HEK293 (cell line): ENCODE data around the gene FCHO1.

ENCODE experiments used
- CTCF ChIA-PET: fragments of 350-600 bp; formaldehyde crosslinking; extraction: SDS; loops from one replicate; lab custom pipeline; 2021; ENCODE audit warnings: antibody characterized with exemption; lab: Yijun Ruan, JAX
- POLR2A ChIA-PET: fragments of 300-600 bp; formaldehyde crosslinking; extraction: SDS; loops from one replicate; lab custom pipeline; 2020; ENCODE audit warnings: antibody characterized with exemption, inconsistent platforms; lab: Yijun Ruan, JAX
- H3K27ac ChIP-seq: fragments of 200-500 bp; sonication (Bioruptor generic); 2 replicates; pipeline ENCODE4 v1.5.1; 2014; ENCODE audit warnings: low read depth, low read length, control low read depth, inconsistent platforms; ENCODE audit errors: extremely low read depth
- H3K36me3 ChIP-seq, 2 experiments: fragments of 200-500 bp in 1 of 2; sonication (Bioruptor generic) in 1 of 2; 1 replicate in 1 of 2; 2 replicates in 1 of 2; pipeline ENCODE4 v1.5.1; 2014 to 2017; ENCODE audit warnings: inconsistent platforms in 2 of 2, low read length in 2 of 2; ENCODE audit not compliant: control insufficient read depth in 2 of 2, insufficient read depth in 1 of 2
- H3K4me1 ChIP-seq: fragments of 200-500 bp; sonication (Bioruptor generic); 2 replicates; pipeline ENCODE4 v1.5.1; 2014; ENCODE audit warnings: mild to moderate bottlenecking, low read length, inconsistent platforms; ENCODE audit not compliant: control insufficient read depth, insufficient read depth
- H3K4me3 ChIP-seq: 2 replicates; pipeline ENCODE4 v1.5.1; 2011; ENCODE audit warnings: low read depth, mild to moderate bottlenecking, control low read depth, low read length, moderate library complexity
- H3K9me3 ChIP-seq: fragments of 200-500 bp; sonication (Bioruptor generic); 2 replicates; pipeline ENCODE4 v1.5.1; 2014; ENCODE audit warnings: low read depth, low read length, inconsistent platforms; ENCODE audit not compliant: control insufficient read depth, insufficient read depth
- PRDM1 ChIP-seq: fragments of 450-650 bp; formaldehyde crosslinking; IDR thresholded peaks from 2 replicates; pipeline ENCODE4; 2016; ENCODE audit warnings: missing biosample characterization, missing genetic modification characterization
- SP2 ChIP-seq: fragments of 450-650 bp; formaldehyde crosslinking; IDR thresholded peaks from 2 replicates; pipeline ENCODE4 v1.5.1; 2016; ENCODE audit warnings: missing biosample characterization, missing genetic modification characterization
- TCF7L2 ChIP-seq: IDR thresholded peaks from 2 replicates; pipeline ENCODE4 v1.6.1; 2011; ENCODE audit warnings: low read depth, mild to moderate bottlenecking, inconsistent platforms, low read length, moderate library complexity, borderline replicate concordance
- ZBTB8A ChIP-seq: fragments of 450-650 bp; formaldehyde crosslinking; IDR thresholded peaks from 2 replicates; pipeline ENCODE4 v1.5.1; 2016; ENCODE audit warnings: missing biosample characterization, missing genetic modification characterization
- ZNF157 ChIP-seq: fragments of 450-650 bp; formaldehyde crosslinking; IDR thresholded peaks from 2 replicates; pipeline ENCODE4 v1.5.1; 2016; ENCODE audit warnings: missing biosample characterization, missing genetic modification characterization
- ZNF2 ChIP-seq: fragments of 450-650 bp; formaldehyde crosslinking; IDR thresholded peaks from 2 replicates; pipeline ENCODE4 v1.5.1; 2016; ENCODE audit warnings: missing biosample characterization, missing genetic modification characterization
- ZNF214 ChIP-seq: fragments of 450-650 bp; formaldehyde crosslinking; IDR thresholded peaks from 2 replicates; pipeline ENCODE4 v1.5.1; 2017; ENCODE audit warnings: missing biosample characterization, mild to moderate bottlenecking, missing genetic modification characterization, borderline replicate concordance
- ZNF24 ChIP-seq: fragments of 450-650 bp; formaldehyde crosslinking; IDR thresholded peaks from 2 replicates; pipeline ENCODE4 v1.5.1; 2016; ENCODE audit warnings: missing biosample characterization, missing genetic modification characterization
- ZNF266 ChIP-seq: fragments of 450-650 bp; formaldehyde crosslinking; IDR thresholded peaks from 2 replicates; pipeline ENCODE4 v1.5.1; 2016; ENCODE audit warnings: missing biosample characterization, missing genetic modification characterization, low read depth
- ZNF394 ChIP-seq: fragments of 450-650 bp; formaldehyde crosslinking; IDR thresholded peaks from 2 replicates; pipeline ENCODE4 v1.5.1; 2016; ENCODE audit warnings: missing biosample characterization, missing genetic modification characterization, mild to moderate bottlenecking, moderate library complexity, borderline replicate concordance
- ZNF426 ChIP-seq: fragments of 450-650 bp; formaldehyde crosslinking; IDR thresholded peaks from 2 replicates; pipeline ENCODE4 v1.5.1; 2017; ENCODE audit warnings: missing biosample characterization, missing genetic modification characterization, mild to moderate bottlenecking, inconsistent platforms, moderate library complexity
- ZNF544 ChIP-seq: fragments of 450-650 bp; formaldehyde crosslinking; IDR thresholded peaks from 2 replicates; pipeline ENCODE4 v1.5.0; 2017; ENCODE audit warnings: missing biosample characterization, missing genetic modification characterization
- ZNF600 ChIP-seq: fragments of 450-650 bp; formaldehyde crosslinking; IDR thresholded peaks from 2 replicates; pipeline ENCODE4 v1.5.1; 2016; ENCODE audit warnings: missing biosample characterization, missing genetic modification characterization
- ZNF654 ChIP-seq: fragments of 450-650 bp; formaldehyde crosslinking; IDR thresholded peaks from 2 replicates; pipeline ENCODE4 v1.5.1; 2016; ENCODE audit warnings: low read depth, missing biosample characterization, missing genetic modification characterization
- ZNF660 ChIP-seq: fragments of 450-650 bp; IDR thresholded peaks from 2 replicates; pipeline ENCODE4 v1.5.1; 2018; ENCODE audit warnings: missing biosample characterization, mild to moderate bottlenecking, missing genetic modification characterization
- ZNF664 ChIP-seq: fragments of 450-650 bp; formaldehyde crosslinking; IDR thresholded peaks from 2 replicates; pipeline ENCODE4 v1.5.1; 2016; ENCODE audit warnings: missing biosample characterization, missing genetic modification characterization
- ZNF76 ChIP-seq: fragments of 450-650 bp; formaldehyde crosslinking; IDR thresholded peaks from 2 replicates; pipeline ENCODE4; 2016; ENCODE audit warnings: low read depth, missing biosample characterization, missing genetic modification characterization, borderline replicate concordance
- ZNF777 ChIP-seq: fragments of 450-650 bp; formaldehyde crosslinking; IDR thresholded peaks from 2 replicates; pipeline ENCODE4 v1.5.1; 2017; ENCODE audit warnings: missing biosample characterization, missing genetic modification characterization, borderline replicate concordance
- ZXDB ChIP-seq: fragments of 450-650 bp; formaldehyde crosslinking; IDR thresholded peaks from 2 replicates; pipeline ENCODE4 v1.5.1; 2016; ENCODE audit warnings: missing biosample characterization, missing genetic modification characterization
- TF ChIP-seq, protein P1 (sequence below): fragments of 450-650 bp; formaldehyde crosslinking; conservative IDR thresholded peaks from 2 replicates; pipeline ENCODE4 v1.5.1; 2016; ENCODE audit warnings: low read depth, missing biosample characterization, missing genetic modification characterization
- TF ChIP-seq, protein P2 (sequence below): fragments of 450-650 bp; formaldehyde crosslinking; IDR thresholded peaks from 2 replicates; pipeline ENCODE4 v1.5.1; 2016; ENCODE audit warnings: missing biosample characterization, missing genetic modification characterization
- TF ChIP-seq, protein P3 (sequence below): IDR thresholded peaks from 2 replicates; pipeline ENCODE4 v1.6.1; 2011; ENCODE audit warnings: mild to moderate bottlenecking, low read depth, low read length, borderline replicate concordance
- TF ChIP-seq, protein P4 (sequence below): fragments of 450-650 bp; formaldehyde crosslinking; IDR thresholded peaks from 2 replicates; pipeline ENCODE4 v1.5.1; 2016; ENCODE audit warnings: missing biosample characterization, missing genetic modification characterization, borderline replicate concordance

FCHO1 gene

DNA sequence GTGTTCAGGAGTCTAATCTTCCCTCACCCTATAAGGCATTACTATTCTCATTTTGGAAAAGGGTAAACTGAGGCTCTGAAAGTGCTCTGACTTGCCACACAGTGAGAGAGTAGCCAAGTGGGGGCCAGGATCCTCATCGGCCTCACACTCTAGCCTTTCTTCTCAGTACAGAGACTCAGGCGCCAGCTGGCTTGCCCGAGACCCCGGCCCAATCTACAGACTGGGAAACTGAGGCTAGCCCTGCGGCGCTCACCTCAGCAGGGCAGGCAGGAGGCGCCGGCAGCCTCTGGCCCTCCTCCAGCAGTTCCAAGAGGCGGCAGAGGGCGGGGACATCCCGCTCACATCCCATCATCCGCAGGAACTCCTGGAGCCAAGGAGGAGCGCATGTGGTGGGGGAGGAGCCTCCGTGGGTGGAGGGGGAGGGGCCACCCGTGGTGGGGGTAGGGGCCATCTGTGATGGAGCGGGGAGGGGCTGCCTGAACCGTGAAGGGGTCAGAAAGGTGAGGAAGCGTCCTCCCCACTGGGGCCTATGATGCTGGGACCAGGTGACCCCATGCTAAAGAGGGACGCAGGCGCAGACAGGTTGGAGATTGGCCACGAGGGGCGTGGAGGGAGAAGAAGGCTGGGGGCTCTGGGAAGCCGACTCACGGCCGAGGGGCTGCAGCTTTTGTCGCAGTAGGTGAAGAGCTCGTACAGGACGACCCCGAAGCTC is 78.7 kb downstream of the FCHO1 start:
- Histone ChIP-seq H3K9me3 (no peaks in the 10 kb centered on the region), H3K4me1 (no peaks in the 10 kb centered on the region), H3K36me3 (no peaks in the 10 kb centered on the region), H3K27ac (no peak overlapping the region; the same call in 1 of the 2 replicates), H3K4me3 (peak overlapping the region; percentile 40)
- CTCF ChIA-PET: interaction anchor here (0.6 to 1.3 kb wide), 4 partner anchors 10 to 556 kb away, joined by 3 to 4 read pairs (median 3); partner anchors contain the start of genes GDF15 and RPL18A
- POLR2A ChIA-PET: interaction anchor here (0.6 to 1.6 kb wide), 8 partner anchors 9 to 491 kb away, joined by 3 to 13 read pairs (median 4); partner anchors contain the start of genes B3GNT3, CCDC124, RPL18A and SLC27A1
- TF ChIP-seq ZNF24 (tag by site-specific recombination): no peak
- TF ChIP-seq, protein P1, sequence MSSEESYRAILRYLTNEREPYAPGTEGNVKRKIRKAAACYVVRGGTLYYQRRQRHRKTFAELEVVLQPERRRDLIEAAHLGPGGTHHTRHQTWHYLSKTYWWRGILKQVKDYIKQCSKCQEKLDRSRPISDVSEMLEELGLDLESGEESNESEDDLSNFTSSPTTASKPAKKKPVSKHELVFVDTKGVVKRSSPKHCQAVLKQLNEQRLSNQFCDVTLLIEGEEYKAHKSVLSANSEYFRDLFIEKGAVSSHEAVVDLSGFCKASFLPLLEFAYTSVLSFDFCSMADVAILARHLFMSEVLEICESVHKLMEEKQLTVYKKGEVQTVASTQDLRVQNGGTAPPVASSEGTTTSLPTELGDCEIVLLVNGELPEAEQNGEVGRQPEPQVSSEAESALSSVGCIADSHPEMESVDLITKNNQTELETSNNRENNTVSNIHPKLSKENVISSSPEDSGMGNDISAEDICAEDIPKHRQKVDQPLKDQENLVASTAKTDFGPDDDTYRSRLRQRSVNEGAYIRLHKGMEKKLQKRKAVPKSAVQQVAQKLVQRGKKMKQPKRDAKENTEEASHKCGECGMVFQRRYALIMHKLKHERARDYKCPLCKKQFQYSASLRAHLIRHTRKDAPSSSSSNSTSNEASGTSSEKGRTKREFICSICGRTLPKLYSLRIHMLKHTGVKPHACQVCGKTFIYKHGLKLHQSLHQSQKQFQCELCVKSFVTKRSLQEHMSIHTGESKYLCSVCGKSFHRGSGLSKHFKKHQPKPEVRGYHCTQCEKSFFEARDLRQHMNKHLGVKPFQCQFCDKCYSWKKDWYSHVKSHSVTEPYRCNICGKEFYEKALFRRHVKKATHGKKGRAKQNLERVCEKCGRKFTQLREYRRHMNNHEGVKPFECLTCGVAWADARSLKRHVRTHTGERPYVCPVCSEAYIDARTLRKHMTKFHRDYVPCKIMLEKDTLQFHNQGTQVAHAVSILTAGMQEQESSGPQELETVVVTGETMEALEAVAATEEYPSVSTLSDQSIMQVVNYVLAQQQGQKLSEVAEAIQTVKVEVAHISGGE: no peak
- TF ChIP-seq, protein P2, sequence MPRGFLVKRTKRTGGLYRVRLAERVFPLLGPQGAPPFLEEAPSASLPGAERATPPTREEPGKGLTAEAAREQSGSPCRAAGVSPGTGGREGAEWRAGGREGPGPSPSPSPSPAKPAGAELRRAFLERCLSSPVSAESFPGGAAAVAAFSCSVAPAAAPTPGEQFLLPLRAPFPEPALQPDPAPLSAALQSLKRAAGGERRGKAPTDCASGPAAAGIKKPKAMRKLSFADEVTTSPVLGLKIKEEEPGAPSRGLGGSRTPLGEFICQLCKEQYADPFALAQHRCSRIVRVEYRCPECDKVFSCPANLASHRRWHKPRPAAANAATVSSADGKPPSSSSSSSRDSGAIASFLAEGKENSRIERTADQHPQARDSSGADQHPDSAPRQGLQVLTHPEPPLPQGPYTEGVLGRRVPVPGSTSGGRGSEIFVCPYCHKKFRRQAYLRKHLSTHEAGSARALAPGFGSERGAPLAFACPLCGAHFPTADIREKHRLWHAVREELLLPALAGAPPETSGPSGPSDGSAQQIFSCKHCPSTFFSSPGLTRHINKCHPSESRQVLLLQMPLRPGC: no peak
- no peak for TF ChIP-seq ZNF660 (tag by site-specific recombination)
- TF ChIP-seq SP2: no peak
- TF ChIP-seq ZNF600: 0 out of 2 replicates have a peak, but pooled peaks have one; percentile 21
- no peak for TF ChIP-seq ZNF544 (tag by site-specific recombination)
- TF ChIP-seq ZNF266 (tag by site-specific recombination): no peak
- TF ChIP-seq TCF7L2: no peak
- TF ChIP-seq ZNF394 (tag by site-specific recombination): no peak
- TF ChIP-seq ZNF2: no peak
- peak; percentile 43; the same call in 1 of the 2 replicates for TF ChIP-seq ZBTB8A (tag by site-specific recombination)
- TF ChIP-seq, protein P3, sequence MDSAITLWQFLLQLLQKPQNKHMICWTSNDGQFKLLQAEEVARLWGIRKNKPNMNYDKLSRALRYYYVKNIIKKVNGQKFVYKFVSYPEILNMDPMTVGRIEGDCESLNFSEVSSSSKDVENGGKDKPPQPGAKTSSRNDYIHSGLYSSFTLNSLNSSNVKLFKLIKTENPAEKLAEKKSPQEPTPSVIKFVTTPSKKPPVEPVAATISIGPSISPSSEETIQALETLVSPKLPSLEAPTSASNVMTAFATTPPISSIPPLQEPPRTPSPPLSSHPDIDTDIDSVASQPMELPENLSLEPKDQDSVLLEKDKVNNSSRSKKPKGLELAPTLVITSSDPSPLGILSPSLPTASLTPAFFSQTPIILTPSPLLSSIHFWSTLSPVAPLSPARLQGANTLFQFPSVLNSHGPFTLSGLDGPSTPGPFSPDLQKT: no peak
- TF ChIP-seq ZNF777 (tag by site-specific recombination): no peak
- TF ChIP-seq ZXDB: no peak
- TF ChIP-seq ZNF664: no peak
- no peak for TF ChIP-seq ZNF426 (tag by site-specific recombination)
- TF ChIP-seq, protein P4, sequence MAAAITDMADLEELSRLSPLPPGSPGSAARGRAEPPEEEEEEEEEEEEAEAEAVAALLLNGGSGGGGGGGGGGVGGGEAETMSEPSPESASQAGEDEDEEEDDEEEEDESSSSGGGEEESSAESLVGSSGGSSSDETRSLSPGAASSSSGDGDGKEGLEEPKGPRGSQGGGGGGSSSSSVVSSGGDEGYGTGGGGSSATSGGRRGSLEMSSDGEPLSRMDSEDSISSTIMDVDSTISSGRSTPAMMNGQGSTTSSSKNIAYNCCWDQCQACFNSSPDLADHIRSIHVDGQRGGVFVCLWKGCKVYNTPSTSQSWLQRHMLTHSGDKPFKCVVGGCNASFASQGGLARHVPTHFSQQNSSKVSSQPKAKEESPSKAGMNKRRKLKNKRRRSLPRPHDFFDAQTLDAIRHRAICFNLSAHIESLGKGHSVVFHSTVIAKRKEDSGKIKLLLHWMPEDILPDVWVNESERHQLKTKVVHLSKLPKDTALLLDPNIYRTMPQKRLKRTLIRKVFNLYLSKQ: no peak
- no peak for TF ChIP-seq ZNF76 (tag by site-specific recombination)
- no peak for TF ChIP-seq ZNF157 (tag by site-specific recombination)
- TF ChIP-seq PRDM1 (tag by site-specific recombination): no peak
- no peak for TF ChIP-seq ZNF214 (tag by site-specific recombination)
- no peak for TF ChIP-seq ZNF654 (tag by site-specific recombination)
